ENCODE data around the gene ANKRD55. TPM values are rescaled to one million over a fixed set of nuclear protein-coding genes. Genes with fewer than 3 reads are reported as not detected.
A peak's percentile ranks its signal among the peaks of the same experiment; 100 is the strongest.

Gene ANKRD55
- total and polyA plus RNA-seq, 8 donors, result 0.20 to 0.97 (median 0.67) TPM

DNA sequence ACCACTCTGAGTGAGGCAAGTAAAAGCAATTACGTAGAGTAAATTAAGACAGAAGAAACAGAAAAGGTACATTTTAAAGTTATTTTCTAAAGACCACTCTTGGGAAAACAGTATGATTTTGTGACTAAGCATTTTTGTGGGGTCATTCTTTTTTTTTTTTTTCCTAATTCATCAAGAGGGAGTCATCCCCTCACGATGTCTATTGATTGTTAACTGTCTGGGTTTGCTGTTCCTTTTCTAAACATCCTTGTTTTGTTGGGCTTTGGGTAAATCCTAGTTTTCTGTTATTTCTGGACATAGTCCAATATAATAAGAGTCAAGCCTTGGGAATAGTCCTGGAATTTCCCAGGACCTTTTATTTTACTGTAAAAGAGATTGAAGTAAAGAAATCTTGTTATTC lies 63.8 kb downstream of the ANKRD55 start:
- intact Hi-C loops (cut with DNase I), result no loop called here

DNA sequence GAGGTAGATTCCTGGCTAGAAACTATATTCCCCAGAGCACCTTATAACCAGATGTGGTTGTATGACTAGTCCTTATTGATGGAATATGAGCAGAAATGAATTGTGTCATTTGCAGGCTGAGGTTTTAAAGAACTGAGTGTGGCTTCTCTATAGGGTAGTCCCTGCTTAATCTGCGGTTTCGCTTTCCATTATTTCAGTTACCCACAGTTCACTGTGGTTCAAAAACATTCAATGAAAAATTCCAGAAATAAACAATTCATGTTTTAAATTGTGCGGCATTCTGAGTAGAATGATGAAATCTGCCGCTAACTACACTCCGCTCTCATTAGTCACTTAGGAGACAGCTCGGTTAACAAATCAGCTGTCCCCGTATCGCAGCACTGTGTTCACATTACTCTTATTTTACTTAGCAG lies 65.1 kb downstream of the ANKRD55 start:
- H3K36me3 ChIP-seq, result no peaks in the 10 kb centered on the region
- no peak for DNase-seq
- ATAC-seq, result peak; percentile 5
- H3K4me1 ChIP-seq, result peaks cover 10 to 68% of the 10 kb centered on the region in 2 donors
- H3K9me3 ChIP-seq, result no peaks in the 10 kb centered on the region
- intact Hi-C loops (cut with DNase I), result no loop called here
- no peak overlapping the region for H3K4me3 ChIP-seq
- TF ChIP-seq, protein P1, sequence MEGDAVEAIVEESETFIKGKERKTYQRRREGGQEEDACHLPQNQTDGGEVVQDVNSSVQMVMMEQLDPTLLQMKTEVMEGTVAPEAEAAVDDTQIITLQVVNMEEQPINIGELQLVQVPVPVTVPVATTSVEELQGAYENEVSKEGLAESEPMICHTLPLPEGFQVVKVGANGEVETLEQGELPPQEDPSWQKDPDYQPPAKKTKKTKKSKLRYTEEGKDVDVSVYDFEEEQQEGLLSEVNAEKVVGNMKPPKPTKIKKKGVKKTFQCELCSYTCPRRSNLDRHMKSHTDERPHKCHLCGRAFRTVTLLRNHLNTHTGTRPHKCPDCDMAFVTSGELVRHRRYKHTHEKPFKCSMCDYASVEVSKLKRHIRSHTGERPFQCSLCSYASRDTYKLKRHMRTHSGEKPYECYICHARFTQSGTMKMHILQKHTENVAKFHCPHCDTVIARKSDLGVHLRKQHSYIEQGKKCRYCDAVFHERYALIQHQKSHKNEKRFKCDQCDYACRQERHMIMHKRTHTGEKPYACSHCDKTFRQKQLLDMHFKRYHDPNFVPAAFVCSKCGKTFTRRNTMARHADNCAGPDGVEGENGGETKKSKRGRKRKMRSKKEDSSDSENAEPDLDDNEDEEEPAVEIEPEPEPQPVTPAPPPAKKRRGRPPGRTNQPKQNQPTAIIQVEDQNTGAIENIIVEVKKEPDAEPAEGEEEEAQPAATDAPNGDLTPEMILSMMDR (IDR thresholded peaks at IDR 0.05), result no peak
- no peaks in the 10 kb centered on the region for H3K27me3 ChIP-seq
- H3K27ac ChIP-seq, result peak overlapping the region in 1 of 2 donors; percentile 15

More for the DNA sequence above, 63.8 kb downstream of the ANKRD55 start:
- no peaks in the 10 kb centered on the region for H3K27me3 ChIP-seq
- ATAC-seq (no peak), DNase-seq (no peak)
- H3K9me3 ChIP-seq, result no peaks in the 10 kb centered on the region
- TF ChIP-seq, protein P1 (IDR thresholded peaks at IDR 0.05), result no peak
- peaks cover 10 to 69% of the 10 kb centered on the region in 2 donors for H3K4me1 ChIP-seq
- H3K27ac ChIP-seq, result no peak overlapping the region
- no peaks in the 10 kb centered on the region for H3K36me3 ChIP-seq
- no peak overlapping the region for H3K4me3 ChIP-seq

DNA sequence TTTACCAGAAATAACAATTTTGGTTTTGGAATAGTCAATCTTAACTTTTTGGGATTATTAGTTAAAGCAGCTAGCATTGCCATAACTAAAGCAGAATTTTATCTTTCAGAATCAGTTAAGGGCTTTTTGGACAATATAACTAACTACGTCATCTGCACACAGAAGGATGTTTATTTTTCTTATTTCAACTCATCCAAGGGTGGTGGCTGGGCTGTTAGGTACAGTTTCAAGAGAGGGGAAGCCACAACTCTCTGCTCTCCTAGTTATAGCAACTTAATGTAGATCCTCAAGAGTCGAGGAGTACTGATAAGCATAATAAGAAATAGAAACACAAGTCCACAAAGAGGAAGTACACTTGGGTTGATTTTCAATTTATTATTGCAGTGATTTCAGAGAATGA lies 65.6 kb downstream of the ANKRD55 start:
- Histone ChIP-seq H3K9me3 (no peaks in the 10 kb centered on the region), H3K4me3 (no peak overlapping the region), H3K27me3 (no peaks in the 10 kb centered on the region), H3K36me3 (no peaks in the 10 kb centered on the region), H3K27ac (peak overlapping the region in 1 of 2 donors; percentile 15), H3K4me1 (peaks cover 7 to 65% of the 10 kb centered on the region in 2 donors)
- ATAC-seq (peak; percentile 87), DNase-seq (no peak)
- TF ChIP-seq, protein P1 (IDR thresholded peaks at IDR 0.05), result no peak
- intact Hi-C loops (cut with DNase I), result no loop called here

DNA sequence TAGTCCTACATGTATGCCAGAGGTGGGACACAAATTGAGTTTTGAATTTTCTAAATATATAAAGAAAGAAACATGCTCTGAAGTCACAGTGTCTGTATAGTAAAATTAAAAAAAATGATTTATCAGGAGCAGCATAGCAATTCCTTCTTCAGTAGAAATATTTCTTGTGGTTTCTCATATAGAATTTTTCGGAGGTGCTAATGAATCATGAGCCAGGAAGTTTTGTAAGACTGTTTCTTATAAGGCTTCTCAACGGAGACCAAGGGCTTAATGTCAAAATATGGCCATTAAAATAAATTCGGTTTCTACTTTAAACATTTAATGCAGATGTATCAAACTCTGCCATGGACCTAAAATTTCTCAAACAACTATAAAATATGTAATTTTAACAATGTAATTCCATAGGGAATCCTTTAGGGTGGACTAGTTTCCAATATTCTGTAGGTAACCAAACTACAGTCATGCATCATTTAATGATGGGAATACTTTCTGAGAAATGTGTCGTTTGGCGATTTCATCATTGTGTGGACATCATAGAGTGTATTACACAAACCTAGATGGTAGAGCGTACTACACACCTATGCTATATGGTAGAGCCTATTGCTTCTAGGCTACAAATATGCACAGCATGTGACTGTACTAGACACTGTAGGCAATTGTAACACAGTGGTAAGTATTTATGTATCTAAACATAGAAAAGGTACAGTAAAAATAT lies 66.3 kb downstream of the ANKRD55 start:
- TF ChIP-seq, protein P1 (IDR thresholded peaks at IDR 0.05), result no peak
- intact Hi-C loops (cut with DNase I), result no loop called here
- H3K27ac ChIP-seq, result peak overlapping the region in 1 of 2 donors; percentile 64
- H3K4me1 ChIP-seq, result peaks cover 4 to 65% of the 10 kb centered on the region in 2 donors
- ATAC-seq (no peak), DNase-seq (no peak)
- H3K4me3 ChIP-seq, result no peak overlapping the region
- no peaks in the 10 kb centered on the region for H3K36me3 ChIP-seq
- H3K9me3 ChIP-seq, result no peaks in the 10 kb centered on the region
- H3K27me3 ChIP-seq, result no peaks in the 10 kb centered on the region

DNA sequence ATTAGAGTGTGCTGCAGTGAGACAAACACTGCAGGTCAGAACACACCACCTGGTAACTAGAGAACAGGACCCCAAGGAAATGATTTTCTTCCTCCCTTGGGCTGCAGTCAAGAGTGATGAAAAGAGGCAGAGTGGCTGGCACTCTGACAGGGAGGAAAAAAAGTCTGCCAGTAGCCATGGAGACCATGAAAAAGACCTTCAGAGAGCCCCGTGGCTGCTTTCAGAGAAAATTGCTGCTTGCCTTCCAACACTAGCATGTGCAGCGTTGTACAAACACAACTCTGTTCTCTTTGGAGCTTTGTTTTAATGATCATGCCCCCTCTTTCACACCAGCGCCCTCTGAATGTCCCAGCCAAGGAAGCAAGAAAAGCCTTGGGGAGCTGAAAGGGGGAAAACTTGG lies 68.8 kb downstream of the ANKRD55 start:
- Histone ChIP-seq H3K4me1 (peaks cover 4 to 72% of the 10 kb centered on the region in 2 donors), H3K9me3 (no peaks in the 10 kb centered on the region), H3K4me3 (no peak overlapping the region), H3K36me3 (no peaks in the 10 kb centered on the region), H3K27ac (no peak overlapping the region), H3K27me3 (no peaks in the 10 kb centered on the region)
- TF ChIP-seq, protein P1 (IDR thresholded peaks at IDR 0.05), result no peak
- intact Hi-C loops (cut with DNase I), result no loop called here
- peak in 1 of 4 donors; percentile 61 for DNase-seq
- ATAC-seq, result no peak
